C4-2B (cell line): ENCODE measurements around the gene CDC26.

Experiments used
- ZFX ChIP-seq: fragments of 450-650 bp; IDR thresholded peaks from 2 replicates; pipeline ENCODE4 v1.6.1; 2017
- TF ChIP-seq, protein P1 (sequence below): fragments of 450-650 bp; conservative IDR thresholded peaks from 2 replicates; pipeline ENCODE4 v1.5.1; 2017; ENCODE audit warnings: mild to moderate bottlenecking

DNA sequence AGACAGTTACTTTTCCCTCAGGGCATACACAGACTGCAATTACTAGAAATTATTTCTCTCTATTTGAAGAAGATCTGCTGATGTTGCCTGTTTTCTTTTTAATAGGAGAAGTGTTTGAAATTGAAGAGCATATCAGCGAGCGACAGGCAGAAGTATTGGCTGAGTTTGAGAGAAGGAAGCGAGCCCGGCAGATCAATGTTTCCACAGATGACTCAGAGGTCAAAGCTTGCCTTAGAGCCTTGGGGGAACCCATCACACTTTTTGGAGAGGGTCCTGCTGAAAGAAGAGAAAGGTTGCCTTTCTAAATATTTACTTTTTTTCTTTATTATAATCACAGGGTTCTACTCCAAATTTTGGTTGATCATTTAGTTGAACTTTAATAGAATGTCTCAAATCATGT is 3.5 kb upstream of the CDC26 start:
- TF ChIP-seq, protein P1, sequence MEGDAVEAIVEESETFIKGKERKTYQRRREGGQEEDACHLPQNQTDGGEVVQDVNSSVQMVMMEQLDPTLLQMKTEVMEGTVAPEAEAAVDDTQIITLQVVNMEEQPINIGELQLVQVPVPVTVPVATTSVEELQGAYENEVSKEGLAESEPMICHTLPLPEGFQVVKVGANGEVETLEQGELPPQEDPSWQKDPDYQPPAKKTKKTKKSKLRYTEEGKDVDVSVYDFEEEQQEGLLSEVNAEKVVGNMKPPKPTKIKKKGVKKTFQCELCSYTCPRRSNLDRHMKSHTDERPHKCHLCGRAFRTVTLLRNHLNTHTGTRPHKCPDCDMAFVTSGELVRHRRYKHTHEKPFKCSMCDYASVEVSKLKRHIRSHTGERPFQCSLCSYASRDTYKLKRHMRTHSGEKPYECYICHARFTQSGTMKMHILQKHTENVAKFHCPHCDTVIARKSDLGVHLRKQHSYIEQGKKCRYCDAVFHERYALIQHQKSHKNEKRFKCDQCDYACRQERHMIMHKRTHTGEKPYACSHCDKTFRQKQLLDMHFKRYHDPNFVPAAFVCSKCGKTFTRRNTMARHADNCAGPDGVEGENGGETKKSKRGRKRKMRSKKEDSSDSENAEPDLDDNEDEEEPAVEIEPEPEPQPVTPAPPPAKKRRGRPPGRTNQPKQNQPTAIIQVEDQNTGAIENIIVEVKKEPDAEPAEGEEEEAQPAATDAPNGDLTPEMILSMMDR = no peak
- no peak for TF ChIP-seq ZFX
